Measurements from ENCODE around the gene MAN1A1.

DNA sequence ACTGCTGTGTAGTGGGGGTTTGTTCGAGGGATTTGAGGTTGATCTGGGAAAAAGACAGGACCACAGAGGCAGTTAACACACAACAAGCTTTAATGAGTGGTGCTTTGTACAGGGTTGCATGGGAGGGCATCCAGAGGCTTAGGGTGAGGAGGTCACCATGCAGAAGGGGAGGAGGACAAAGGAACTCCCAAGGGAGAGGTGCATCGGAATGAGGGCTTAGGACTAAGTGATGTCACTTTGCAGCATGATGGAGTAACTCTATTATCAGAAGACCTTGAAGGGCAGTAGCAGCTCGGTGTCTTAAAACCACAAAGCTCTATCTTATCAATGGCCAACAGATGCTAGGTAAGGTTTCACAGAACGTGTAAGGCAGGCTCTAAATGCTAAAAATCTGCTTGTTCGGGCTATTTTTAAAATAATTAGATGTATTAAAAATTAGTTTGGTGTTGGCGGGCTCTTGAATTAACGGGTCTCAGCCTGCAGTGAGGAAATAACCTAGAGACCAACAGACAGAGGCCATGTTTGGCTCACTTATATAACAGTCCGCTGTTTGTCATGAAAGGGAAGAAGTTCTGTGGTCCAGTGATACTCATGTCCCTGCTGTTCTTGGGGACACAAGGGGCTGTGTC, 37.9 kb downstream of the MAN1A1 start:
- no peak for TF ChIP-seq POLR2AphosphoS5 (IDR thresholded peaks at IDR 0.05; ENCODE audit: low read depth, low read length)
- no peak for TF ChIP-seq REST (IDR thresholded peaks at IDR 0.05; ENCODE audit: insufficient read depth in 1 of 2, low read depth in 2 of 2, low read length in 2 of 2)
- TF ChIP-seq TAF1 (IDR thresholded peaks at IDR 0.05; ENCODE audit: borderline replicate concordance, insufficient read depth, low read length) = no peak
